Stimulated activated CD4-positive, alpha-beta T cell treated with anti-CD3 and anti-CD28 coated beads, Interleukin-15, amount 100 ng/mL, for 24 hours (primary cell): ENCODE measurements around the gene TFPI2.

Source experiments
- DNase-seq: peaks from one replicate; pipeline ENCODE4 v3.0.0-alpha.2; 2020

TFPI2 gene

GRCh38 chr7:93902777-93903423 is 12.3 kb upstream of the TFPI2 start:
- DNase-seq = no peak

DNA sequence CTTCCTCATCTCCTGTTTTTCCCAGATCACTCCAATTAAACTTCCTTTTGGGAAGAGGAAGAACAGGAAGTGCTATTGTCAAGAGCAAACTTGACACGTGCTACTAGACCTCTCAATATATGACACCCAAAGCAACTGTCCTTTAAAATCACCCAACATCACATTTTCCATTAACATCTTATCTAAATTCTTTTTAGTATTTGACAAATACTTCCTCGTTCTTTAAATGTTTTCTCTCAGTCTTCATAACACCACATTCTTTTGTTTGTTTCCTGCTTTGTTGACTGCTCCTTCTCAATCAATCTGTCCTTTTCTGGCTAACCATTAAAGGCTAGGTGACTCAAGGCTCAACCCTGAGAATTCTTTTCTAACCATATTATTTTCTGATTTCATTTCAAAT is 7.1 kb upstream of the TFPI2 start:
- DNase-seq = no peak

DNA sequence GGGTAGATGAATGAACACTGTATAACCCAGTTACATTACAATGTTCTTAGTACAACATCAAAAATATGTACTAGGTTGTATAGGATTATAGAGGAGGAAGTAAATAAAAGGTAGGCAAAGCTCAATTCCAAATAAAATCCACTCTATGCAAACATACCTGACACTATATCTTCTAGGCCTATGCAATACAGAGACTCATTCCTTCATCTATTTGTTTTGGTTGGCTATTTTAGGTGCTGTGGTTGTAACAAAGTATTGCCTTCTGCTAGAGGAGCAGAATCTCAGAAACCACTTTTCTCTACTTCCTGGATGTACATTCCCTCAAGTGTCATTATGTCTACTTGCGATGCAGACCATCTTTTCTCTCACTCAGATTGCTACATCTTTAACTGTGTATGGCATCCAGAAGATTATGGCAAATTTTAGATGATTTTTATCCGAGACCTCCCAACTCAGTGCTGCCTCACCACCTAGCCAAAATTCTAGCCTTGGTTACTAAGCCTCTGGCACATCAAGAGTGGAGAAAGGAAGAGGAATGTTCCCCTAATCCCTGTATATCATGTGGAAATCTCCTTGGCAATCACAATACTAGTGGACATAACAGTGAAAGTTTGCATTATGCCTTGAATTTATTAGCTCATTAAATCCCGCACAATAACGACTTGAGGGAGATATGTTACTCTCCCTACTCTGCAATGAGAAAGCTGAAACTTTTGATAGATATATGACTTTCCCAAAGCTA is 5.5 kb upstream of the TFPI2 start:
- no peak for DNase-seq

GRCh38 chr7:93894966-93895640 is 4.5 kb upstream of the TFPI2 start:
- no peak for DNase-seq

DNA sequence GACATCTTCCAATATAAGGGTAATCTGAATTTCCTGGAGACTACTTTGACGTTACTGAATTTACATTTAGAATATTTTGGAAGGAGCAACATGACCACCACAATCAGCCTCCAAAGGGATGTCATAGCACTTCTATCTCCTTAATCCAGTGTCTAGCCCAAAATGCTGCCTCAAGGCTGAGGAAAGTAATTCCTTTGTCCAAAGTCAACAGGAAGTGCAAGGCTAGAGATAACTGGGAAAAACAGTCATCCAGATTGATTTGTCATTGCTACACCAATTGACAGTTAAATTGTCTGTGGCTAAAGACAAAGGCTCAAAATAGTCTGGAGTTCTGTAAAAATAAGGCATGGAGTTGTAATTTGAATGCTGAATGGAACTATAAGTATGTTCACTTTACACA is 3.9 kb upstream of the TFPI2 start:
- DNase-seq = no peak

DNA sequence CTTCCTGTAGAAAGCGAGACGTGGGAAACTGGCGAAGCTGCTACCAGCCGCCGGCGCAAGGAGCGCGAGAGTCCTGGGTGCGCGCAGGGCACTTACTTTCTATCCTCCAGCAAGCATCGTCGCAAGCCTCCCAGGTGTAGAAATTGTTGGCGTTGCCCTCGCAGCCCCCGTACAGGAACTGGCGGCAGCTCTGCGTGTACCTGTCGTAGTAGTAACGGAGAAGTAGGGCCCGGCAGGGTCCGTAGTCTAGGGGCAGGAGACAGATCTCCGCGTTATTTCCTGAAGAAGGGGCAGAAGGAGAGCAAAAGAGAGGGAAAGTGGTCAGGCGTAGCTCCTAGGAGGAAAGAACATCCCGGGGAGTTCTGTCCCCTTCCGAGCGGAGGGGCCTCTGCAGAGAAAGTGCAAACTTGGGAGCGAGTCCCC is 501 bp downstream of the TFPI2 start:
- DNase-seq = peak; percentile 19

DNA sequence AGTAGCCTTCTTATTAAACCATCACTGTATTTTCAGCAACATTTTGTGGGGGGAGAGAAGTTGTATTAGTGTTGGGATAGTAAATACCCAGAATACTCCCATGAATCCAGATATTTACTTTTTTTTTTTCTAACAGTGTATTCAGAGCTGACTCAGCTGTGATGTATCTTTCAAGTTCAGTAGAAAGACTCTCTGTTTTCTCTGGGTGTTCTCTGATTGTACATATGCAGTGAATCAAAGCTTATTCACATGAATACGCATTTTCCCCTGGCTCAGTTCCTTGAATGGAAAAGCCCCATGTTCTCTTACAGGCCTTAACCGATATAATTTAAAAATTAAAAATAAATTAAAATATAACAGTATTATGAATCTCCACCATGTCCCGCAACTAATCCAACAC is 1.3 kb downstream of the TFPI2 start:
- no peak for DNase-seq

GRCh38 chr7:93884541-93884940 is 6.0 kb downstream of the TFPI2 start:
- DNase-seq = no peak

- DNase-seq = no peak
These were observed 6.6 kb downstream of the TFPI2 start for GRCh38 chr7:93883917-93884345.

DNA sequence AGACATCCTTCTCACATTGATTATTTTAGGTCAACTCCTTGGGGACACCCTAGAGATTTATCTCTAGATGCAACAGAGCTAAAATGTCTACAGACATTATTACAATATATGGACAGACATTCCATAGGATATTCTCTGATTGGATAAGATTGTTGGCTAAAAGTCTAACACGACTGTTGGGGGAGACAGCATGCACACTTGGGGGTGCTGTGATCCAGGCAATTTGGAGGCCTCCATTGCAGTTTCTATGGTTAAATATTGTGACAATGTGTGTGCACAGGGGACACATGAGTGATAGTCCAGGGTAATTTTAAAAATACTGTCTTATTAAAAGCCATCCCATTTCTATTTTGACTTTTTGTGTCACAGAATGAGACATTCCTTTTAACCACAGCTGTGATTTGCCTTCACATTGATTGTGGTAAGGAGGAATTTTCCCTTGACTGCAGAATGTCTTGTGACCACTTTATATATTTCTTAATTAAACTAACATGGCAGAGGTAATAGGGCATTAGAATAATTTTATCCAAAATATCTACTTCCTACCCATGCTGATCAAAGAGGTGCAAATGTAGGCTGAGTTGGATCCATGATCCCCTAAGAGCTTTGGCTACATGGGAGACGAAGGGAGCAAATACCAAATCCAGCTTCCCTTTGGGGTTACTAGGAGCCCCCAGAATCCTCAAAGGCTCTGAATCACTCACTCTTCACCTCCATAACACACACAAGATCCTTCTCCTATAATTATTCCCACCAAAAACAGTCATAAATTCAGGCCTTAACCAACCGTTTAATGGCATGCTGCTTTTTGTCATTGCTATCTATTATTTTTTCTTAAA is 7.3 kb downstream of the TFPI2 start:
- DNase-seq = no peak

- no peak for DNase-seq
These were observed 8.1 kb downstream of the TFPI2 start for GRCh38 chr7:93882468-93882867.

GRCh38 chr7:93879356-93879755 is 11.2 kb downstream of the TFPI2 start:
- DNase-seq = no peak

DNA sequence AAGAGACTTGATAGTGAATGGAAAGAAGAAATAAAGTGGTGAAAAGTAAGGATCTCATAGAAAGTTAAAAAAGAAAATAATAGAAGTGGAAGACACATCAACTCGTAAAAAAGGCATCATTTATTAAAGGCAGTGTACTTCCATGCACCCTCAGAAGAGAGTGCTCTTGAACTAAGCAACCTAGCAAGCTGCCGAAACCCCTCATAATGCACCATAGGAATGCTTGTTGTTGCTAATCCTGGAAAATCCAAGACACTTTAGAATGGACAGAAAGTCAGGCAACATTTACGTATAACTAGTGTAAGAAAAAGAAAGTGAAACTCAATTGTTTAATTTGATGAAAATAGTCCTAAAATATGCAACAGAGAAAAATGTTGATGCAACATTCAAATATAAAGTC is 12.8 kb downstream of the TFPI2 start:
- no peak for DNase-seq

DNA sequence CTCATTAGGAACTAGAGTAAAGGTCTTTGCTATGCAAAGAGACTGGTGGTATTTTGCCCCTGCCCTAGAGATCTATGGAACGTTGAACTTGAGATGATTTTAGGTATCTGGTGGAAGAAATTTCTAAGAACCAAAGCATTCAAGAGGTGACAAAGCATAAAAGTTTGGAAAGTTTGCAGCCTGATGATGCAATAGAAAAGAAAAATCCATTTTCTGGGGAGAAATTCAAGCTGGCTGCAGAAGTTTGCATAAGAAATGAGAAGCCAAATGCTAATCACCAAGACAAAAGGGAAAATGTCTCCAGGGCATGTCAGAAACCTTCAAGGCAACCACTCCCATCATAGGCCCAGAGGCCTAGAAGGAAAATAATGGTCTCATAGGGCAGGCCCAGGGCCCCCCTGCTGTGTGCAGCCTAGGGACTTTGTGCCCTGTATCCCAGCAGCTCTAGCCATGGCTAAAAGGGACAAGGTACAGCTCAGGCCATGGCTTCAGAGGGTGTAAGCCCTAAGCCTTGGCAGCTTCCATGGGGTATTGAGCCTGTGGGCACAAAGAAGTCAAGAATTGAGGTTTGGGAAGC is 16.5 kb downstream of the TFPI2 start:
- no peak for DNase-seq

- DNase-seq = no peak
These were observed 23.7 kb downstream of the TFPI2 start for GRCh38 chr7:93866886-93867285.

GRCh38 chr7:93862651-93863050 is 27.9 kb downstream of the TFPI2 start:
- DNase-seq = no peak

DNA sequence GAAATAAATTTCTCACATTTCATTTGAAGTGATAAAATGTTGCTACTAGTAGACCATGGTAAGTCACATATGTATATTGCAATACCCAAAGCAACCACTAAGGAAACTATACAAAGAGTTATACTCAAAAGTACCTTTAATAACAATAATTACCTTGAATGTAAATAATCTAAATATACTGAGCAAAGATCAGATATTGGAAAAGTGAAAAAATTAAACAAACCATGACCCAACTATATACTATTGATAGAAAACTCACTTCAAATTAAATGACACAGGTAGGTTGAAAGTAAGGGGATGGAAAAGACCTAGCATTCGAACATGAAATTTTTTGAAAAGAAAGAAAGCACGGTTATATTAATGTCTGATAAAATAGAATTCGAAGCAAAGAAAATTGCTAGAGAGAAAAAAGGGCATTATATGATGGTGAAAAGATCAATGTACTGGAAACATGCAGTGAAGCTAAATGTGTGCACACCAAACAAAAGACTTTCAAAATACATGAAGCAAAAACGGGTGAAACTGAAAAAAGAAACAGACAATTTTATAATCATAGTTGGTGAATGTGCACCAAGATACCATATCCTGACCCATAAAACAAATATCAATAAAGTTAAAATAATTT is 29.1 kb downstream of the TFPI2 start:
- DNase-seq = no peak

GRCh38 chr7:93860261-93860660 is 30.3 kb downstream of the TFPI2 start:
- DNase-seq = no peak

GRCh38 chr7:93858857-93859256 is 31.7 kb downstream of the TFPI2 start:
- DNase-seq = no peak

DNA sequence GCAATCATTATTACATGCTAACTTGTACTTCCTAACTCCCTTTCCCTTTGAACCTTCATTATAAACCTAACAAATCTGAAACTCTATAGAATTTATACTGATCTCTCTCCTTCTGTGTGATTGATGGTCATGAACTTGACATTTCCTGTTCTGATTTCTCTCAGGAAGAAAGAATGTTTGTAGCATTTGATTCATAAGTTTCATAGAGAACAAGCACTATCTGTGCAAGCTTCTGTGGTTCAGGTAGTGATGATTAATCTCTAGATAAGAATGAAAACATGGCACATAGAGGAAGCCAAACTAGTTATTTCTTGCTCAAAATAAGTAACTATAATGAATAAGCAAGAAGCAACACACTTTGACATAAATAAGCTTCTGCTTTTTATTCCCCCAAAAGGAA is 34.2 kb downstream of the TFPI2 start:
- DNase-seq = no peak

GRCh38 chr7:93855797-93856196 is 34.8 kb downstream of the TFPI2 start:
- DNase-seq = no peak

GRCh38 chr7:93854480-93854879 is 36.1 kb downstream of the TFPI2 start:
- no peak for DNase-seq
